Stimulated activated memory B cell treated with anti-CD40 and anti-IgM and Interleukin-4, amounts not matched to agents 10 μg/mL and 1 μg/mL and 100 μg/mL, for 72 hours (primary cell): ENCODE results near the gene DUSP5.

ENCODE experiments used
- ATAC-seq: fragments of 150-1000 bp; cut with Tn5 transposase; 2 replicates; pipeline ENCODE4 v1.10.0; 2021
- H3K27ac Mint-ChIP-seq: one replicate; pipeline ENCODE4 v1.8.0; 2022; ENCODE audit warnings: mild to moderate bottlenecking, mixed read lengths
- H3K27me3 Mint-ChIP-seq: one replicate; pipeline ENCODE4 v1.8.0; 2022; ENCODE audit warnings: mixed read lengths
- H3K36me3 Mint-ChIP-seq: one replicate; pipeline ENCODE4 v1.8.0; 2022; ENCODE audit warnings: mixed read lengths
- H3K4me1 Mint-ChIP-seq: one replicate; pipeline ENCODE4 v1.8.0; 2022; ENCODE audit warnings: mixed read lengths
- H3K4me3 Mint-ChIP-seq: one replicate; pipeline ENCODE4 v1.8.0; 2022; ENCODE audit warnings: mild to moderate bottlenecking, moderate library complexity, mixed read lengths
- H3K9me3 Mint-ChIP-seq: one replicate; pipeline ENCODE4 v1.8.0; 2022; ENCODE audit warnings: mixed read lengths

The DUSP5 gene

DNA sequence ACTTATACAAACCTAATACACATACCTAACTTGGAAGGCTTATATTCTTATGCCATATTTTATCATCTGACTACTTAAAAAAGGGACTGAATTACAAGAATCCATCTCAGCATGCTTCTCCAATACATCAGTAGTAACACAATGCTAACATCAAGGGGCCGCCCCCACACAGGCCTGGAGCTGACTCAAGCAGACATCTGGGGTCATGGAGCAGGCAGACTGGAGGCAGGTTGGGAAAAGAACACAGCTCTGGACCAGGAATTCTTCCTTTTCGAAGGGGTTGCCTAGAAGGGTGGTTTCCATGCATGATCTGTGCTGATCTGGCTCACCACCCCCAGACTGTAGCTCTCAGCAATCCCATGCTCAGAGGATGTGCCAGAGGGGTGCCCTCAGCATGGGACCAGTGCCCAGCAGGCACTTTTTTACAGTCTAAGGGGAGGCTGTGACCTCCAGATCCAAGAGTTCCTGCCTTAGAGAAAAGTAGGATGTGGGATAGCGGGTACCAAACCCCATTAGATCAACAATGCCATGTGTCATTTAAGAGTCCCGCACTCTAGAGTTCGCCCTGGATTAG, 26.1 kb upstream of the DUSP5 start:
- Mint-ChIP-seq H3K4me3 (no peak overlapping the region), H3K27me3 (no peaks in the 10 kb centered on the region), H3K36me3 (peaks cover 7% of the 10 kb centered on the region), H3K9me3 (peaks cover 3% of the 10 kb centered on the region), H3K27ac (no peak overlapping the region), H3K4me1 (no peaks in the 10 kb centered on the region)
- no peak for ATAC-seq

DNA sequence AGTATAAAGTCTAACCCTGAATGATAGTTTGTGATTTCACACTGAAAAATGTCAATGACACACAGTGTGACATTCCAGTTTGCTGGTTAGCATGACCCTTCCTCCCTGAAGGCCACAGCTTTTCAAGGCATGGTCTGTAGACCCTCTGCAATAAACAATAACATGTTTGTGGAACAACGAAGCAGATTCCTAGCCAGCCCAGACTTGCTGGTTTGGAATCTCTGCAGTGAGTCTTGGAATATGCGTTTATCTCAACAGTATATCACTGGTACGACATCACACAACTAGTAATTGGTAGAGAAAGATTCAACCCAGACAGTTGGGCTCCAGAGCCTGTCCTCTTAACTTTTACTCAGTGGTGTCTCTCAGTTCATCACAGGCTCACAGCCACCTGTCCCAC, 23.7 kb upstream of the DUSP5 start:
- H3K27ac Mint-ChIP-seq, result no peak overlapping the region
- no peaks in the 10 kb centered on the region for H3K4me1 Mint-ChIP-seq
- peaks cover 7% of the 10 kb centered on the region for H3K36me3 Mint-ChIP-seq
- no peak for ATAC-seq
- no peak overlapping the region for H3K4me3 Mint-ChIP-seq
- no peaks in the 10 kb centered on the region for H3K27me3 Mint-ChIP-seq
- H3K9me3 Mint-ChIP-seq, result peaks cover 3% of the 10 kb centered on the region

DNA sequence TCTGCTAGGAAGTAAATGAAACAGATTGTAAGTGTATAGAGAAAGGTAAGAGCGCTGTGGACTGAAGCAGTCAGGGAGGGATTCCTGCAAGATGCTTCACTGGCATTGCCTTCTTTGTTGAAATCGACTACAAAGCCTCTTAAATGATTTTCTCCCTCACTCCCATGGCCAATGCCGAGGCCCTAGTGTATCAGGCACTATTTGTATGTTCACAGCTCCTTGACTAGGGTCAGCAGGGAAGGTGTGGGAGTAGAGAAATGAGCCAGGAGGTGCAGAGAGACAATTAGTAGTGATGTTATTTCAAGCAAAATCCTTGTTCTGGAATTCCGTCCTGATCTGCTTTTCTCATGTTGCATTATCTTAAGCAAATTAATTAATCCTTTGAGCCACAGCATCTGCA, 22.9 kb upstream of the DUSP5 start:
- no peak overlapping the region for H3K4me3 Mint-ChIP-seq
- H3K9me3 Mint-ChIP-seq, result peaks cover 3% of the 10 kb centered on the region
- no peaks in the 10 kb centered on the region for H3K4me1 Mint-ChIP-seq
- H3K36me3 Mint-ChIP-seq, result peaks cover 5% of the 10 kb centered on the region
- ATAC-seq, result no peak
- no peak overlapping the region for H3K27ac Mint-ChIP-seq
- no peaks in the 10 kb centered on the region for H3K27me3 Mint-ChIP-seq

DNA sequence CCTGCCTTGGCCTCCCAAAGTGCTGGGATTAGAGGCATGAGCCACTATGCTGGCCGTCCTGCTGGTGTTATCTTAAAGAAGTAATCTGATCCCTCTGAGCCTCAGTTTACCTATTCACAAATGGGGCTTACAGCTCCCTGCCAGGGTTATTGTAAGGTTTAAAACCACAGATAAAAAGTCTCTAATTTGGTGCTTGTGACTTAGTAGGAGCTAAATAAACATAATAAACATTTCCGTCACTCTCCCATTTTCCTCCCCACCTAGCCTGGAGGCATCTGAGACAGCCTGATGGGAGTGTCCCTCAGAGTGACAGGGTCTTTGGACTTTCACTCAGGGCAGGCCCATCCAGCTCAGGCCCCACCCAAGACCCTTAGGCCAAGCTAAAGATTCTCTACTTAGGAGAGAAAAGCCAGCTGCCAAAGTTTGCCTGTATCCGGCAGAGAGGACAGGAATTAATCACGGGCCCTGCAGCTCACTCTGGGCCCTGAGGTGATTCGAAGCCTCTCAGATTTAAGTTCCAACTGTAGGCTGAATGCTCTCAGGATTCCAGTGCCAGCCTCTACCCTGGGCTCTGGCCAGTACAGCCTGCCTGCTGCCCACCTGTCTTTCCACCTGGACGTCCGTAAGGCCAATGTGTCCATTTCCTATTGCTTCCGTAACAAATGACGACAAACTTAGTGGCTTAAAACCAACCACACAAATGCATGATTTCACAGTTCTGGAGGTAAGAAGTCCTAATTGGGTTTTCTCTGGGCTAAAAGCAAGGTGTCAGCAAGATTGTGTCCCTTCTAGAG, 21.8 kb upstream of the DUSP5 start:
- Mint-ChIP-seq H3K4me1 (no peaks in the 10 kb centered on the region), H3K9me3 (no peaks in the 10 kb centered on the region), H3K27me3 (no peaks in the 10 kb centered on the region), H3K4me3 (no peak overlapping the region), H3K36me3 (no peaks in the 10 kb centered on the region), H3K27ac (no peak overlapping the region)
- no peak for ATAC-seq

DNA sequence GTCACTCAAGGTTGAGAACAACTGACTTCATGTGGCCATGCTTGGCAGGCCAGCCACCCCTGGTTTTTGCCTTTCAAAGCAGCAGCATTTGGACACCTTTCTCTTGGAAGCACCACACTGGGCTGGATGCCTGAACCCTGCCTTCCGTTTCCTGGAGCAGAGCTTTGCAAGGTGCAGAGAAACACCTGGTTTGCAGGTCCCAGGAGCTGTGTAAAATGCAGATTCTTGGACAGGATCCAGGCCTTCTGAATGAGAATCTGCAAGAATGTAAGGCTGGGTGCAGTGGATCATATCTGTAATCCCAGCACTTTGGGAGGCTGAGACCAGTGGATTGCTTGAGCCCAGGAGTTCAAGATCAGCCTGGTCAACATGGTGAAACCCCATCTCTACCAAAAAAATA, 18.0 kb upstream of the DUSP5 start:
- no peak for ATAC-seq
- Mint-ChIP-seq H3K9me3 (no peaks in the 10 kb centered on the region), H3K36me3 (no peaks in the 10 kb centered on the region), H3K27ac (no peak overlapping the region), H3K4me1 (no peaks in the 10 kb centered on the region), H3K4me3 (no peak overlapping the region), H3K27me3 (no peaks in the 10 kb centered on the region)

DNA sequence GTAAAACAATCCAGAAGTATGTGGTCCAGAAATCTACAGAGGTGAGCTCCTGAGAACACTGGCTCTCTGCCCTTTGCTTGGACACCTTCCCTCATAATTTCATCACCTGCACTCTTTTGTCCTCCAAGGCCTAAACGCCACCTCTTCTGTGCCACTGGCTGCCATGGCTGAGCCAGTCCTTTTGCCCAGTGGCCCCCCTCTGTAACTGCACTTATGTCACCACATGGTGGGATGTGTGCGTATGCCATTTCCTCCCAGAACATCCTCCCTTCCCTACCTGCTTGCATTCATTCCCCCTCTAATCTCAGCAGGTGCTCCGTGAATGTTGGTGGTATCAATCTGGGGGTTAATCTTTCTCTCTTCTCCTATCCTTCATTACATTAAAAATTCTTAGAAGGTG, 17.3 kb upstream of the DUSP5 start:
- Mint-ChIP-seq H3K4me1 (no peaks in the 10 kb centered on the region), H3K9me3 (no peaks in the 10 kb centered on the region), H3K4me3 (no peak overlapping the region), H3K36me3 (no peaks in the 10 kb centered on the region), H3K27me3 (no peaks in the 10 kb centered on the region), H3K27ac (no peak overlapping the region)
- ATAC-seq, result no peak

DNA sequence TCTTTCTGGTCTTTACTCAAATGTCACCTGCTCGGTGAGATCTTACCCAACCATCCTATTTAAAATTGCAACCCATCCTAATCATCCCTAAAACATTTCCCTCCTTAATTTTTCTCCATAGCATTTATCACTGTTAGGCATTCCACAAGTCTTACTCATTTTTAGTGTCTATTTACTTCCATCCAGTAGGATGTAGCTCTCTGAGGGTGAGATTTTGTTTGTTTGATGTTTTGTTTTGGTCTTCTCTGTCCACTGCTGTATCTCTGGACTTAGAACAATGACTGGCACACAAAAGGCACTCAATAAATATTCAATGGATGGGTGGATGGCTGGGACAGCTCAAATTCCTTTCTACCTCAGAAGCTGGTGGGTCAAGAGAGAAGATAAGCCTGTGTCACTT, 15.8 kb upstream of the DUSP5 start:
- H3K27me3 Mint-ChIP-seq, result peaks cover 6% of the 10 kb centered on the region
- H3K36me3 Mint-ChIP-seq, result no peaks in the 10 kb centered on the region
- no peak overlapping the region for H3K27ac Mint-ChIP-seq
- H3K9me3 Mint-ChIP-seq, result no peaks in the 10 kb centered on the region
- ATAC-seq, result no peak
- no peak overlapping the region for H3K4me3 Mint-ChIP-seq
- H3K4me1 Mint-ChIP-seq, result peaks cover under 1% of the 10 kb centered on the region

DNA sequence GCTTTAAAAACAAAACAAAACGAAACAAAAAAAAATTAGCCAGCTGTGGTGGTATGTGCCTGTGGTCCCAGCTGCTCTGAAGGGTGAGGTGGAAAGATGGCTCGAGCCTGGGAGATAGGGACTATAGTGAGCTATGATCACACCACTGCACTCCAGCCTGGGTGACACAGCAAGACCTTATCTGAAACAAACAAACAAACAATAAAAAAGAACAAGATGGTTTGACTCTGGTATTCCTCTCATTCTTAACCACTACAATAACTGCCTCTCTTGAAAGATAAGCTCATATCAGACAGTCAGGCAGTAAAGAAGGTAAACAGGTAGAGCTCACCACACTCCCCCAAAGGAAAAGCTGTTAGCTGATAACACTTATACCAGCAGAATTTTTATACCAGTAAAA, 14.1 kb upstream of the DUSP5 start:
- H3K4me1 Mint-ChIP-seq, result peaks cover 12% of the 10 kb centered on the region
- H3K27me3 Mint-ChIP-seq, result peaks cover 16% of the 10 kb centered on the region
- ATAC-seq, result no peak
- H3K4me3 Mint-ChIP-seq, result no peak overlapping the region
- no peaks in the 10 kb centered on the region for H3K36me3 Mint-ChIP-seq
- no peak overlapping the region for H3K27ac Mint-ChIP-seq
- no peaks in the 10 kb centered on the region for H3K9me3 Mint-ChIP-seq

DNA sequence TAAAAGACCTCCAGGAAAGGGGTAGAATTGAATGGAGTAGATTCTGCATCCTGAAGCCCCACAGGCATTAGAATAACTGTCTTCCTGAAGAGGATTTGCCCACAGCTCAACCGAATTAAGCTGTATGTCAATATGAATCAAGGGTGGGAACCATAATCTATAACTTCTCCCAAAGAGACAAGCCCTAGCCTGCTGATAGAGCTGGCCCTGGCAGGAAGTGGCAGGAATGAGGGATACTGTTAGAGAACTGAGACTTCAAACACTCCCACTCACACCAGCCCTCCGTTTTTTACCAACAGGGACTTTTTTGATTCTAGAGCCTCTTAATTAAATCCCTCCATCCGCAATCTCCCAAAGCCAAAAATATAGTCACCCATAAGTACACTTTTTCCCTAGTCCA, 12.2 kb upstream of the DUSP5 start:
- H3K36me3 Mint-ChIP-seq, result no peaks in the 10 kb centered on the region
- no peak for ATAC-seq
- no peak overlapping the region for H3K4me3 Mint-ChIP-seq
- H3K4me1 Mint-ChIP-seq, result peaks cover 24% of the 10 kb centered on the region
- H3K9me3 Mint-ChIP-seq, result no peaks in the 10 kb centered on the region
- H3K27me3 Mint-ChIP-seq, result peaks cover 32% of the 10 kb centered on the region
- H3K27ac Mint-ChIP-seq, result no peak overlapping the region

DNA sequence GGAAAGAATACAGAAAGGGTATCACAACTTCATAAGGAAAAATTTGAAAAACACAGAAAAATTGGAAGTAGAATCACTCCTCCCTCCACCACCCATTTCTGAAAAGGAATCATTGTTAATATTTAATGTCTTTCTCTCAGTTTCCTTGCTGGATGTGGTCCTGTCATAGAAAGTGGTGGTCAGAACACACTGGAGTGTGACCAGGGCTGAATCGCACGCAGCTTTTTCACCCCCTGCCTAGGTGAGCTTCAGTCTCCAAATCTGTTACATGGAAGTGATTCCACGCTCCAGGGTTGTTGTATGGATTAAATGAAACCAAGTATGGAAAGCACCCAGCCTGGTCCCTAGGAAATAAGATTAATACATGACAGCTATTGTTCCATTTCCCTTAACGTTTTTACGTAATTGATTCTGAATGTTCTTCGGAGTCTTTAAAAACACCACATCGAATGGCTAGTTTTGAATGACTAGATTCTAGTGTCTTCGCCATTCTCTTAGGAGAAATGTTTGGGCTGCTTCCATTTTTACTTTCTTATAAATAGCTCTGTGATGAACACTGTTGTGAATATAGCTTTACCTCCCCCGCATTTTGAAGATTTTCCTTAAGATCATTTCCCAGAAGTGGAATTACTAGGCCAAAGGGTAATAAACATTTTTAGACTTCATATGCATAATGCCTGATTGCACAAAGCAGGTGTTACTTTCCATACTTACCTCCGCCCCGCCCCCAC, 10.9 kb upstream of the DUSP5 start:
- Mint-ChIP-seq H3K4me3 (no peak overlapping the region), H3K4me1 (peaks cover 24% of the 10 kb centered on the region), H3K27ac (no peak overlapping the region), H3K36me3 (no peaks in the 10 kb centered on the region), H3K27me3 (peaks cover 34% of the 10 kb centered on the region), H3K9me3 (no peaks in the 10 kb centered on the region)
- ATAC-seq, result no peak

DNA sequence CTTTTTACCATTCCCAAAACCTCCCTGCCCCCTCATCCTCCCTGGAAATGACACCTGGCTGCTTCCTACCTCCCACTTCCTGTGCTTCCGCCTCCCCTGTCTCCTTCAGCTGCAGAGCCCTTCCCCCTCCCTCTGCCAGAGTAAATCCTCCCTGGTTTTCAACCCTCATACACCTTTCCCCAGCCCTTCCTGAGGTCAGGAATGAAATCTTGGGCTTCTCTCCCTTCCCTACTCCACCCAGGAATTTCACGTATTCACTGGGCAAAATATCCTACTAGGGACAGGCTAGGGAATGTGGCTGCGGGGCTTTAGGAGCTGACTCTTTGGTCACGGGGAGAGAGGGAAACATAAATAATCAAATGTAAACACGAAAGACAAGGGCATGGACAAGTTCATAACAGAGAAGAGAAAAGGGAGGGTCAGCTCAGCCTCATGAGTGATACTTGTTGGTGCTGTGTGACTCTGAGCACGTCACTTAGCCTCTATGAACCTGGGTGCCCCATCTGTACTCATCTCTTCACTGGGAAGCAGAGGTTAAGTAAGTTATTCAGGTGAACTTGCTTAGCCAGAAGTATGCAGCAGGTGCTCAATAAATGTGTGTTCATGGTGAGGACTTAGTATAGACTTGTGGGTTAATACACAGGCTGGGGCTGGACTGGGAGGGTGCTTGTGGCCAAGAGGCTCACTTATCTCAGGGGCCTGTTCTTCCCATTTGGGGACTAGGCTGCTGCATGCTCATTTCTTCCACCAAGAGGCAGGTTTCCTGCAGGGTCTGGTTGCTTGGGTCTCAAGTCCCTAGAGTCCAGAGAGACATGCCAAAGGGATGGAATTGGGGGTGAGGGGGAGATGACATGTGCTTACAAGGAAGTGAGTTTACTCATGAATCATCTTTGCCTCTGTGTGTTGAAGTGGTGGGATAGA, 10.0 kb upstream of the DUSP5 start:
- H3K9me3 Mint-ChIP-seq, result no peaks in the 10 kb centered on the region
- no peak for ATAC-seq
- H3K36me3 Mint-ChIP-seq, result no peaks in the 10 kb centered on the region
- peaks cover 29% of the 10 kb centered on the region for H3K4me1 Mint-ChIP-seq
- peaks cover 34% of the 10 kb centered on the region for H3K27me3 Mint-ChIP-seq
- no peak overlapping the region for H3K27ac Mint-ChIP-seq
- no peak overlapping the region for H3K4me3 Mint-ChIP-seq

DNA sequence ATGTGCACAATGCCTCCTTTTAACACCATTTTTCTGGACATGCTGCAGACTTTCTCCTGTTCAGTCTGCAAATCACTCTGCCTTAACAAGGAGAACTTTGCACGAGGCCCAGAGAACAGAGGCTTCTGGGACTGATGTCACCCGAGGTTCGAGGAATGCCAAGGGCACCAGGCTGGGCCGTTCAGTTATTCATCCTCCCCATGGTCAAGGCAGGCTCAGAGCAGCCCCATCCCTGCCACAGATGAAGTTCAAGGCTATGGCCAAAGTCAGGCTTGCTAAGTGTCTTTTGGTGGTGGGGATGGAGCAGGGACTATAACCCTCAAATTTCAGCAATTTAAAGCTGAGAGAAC, 9.4 kb upstream of the DUSP5 start:
- no peak for ATAC-seq
- H3K4me1 Mint-ChIP-seq, result peaks cover 31% of the 10 kb centered on the region
- no peaks in the 10 kb centered on the region for H3K9me3 Mint-ChIP-seq
- H3K4me3 Mint-ChIP-seq, result no peak overlapping the region
- no peak overlapping the region for H3K27ac Mint-ChIP-seq
- H3K36me3 Mint-ChIP-seq, result no peaks in the 10 kb centered on the region
- peaks cover 34% of the 10 kb centered on the region for H3K27me3 Mint-ChIP-seq

DNA sequence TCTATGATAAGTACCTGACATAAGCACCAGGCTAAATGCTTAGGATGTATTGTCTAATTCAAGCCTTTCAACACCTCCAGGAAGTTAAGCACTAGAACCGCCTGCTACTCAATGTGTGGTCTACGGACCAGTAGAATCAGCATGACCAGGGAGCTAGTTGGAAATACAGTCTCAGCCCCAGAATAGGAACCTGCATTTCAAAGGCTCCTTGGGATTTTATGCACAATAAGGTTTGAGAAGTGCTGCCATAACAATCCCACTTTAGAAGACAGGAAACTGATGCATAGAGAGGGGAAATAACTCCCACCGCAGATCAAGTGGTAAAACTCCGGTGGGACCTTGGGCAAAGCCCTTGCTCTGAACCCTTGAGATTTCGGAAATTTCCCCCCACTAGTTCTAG, 8.8 kb upstream of the DUSP5 start:
- Mint-ChIP-seq H3K36me3 (peaks cover 3% of the 10 kb centered on the region), H3K27me3 (peaks cover 34% of the 10 kb centered on the region), H3K9me3 (no peaks in the 10 kb centered on the region), H3K4me1 (peaks cover 31% of the 10 kb centered on the region), H3K27ac (no peak overlapping the region), H3K4me3 (no peak overlapping the region)
- no peak for ATAC-seq

DNA sequence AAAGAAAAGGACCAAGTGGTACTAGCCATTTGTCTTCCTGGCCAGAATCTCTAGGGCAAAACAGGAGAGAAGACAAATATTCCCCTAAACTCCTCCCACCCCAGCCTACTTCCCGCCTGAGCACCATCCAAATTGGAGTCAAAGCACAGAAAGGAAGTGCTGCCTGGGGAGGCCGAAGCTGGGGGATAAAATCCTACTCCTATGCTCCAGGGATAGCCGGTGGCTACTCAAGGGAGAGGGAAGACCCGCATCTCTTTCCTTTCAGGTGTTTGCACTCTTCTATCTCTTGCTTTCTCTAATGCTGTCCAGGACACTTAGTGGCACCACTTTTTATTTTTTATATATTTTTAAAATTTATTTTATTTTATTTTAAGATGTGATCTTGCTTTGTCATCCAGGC, 7.1 kb upstream of the DUSP5 start:
- H3K27ac Mint-ChIP-seq, result no peak overlapping the region
- no peak for ATAC-seq
- peaks cover 34% of the 10 kb centered on the region for H3K27me3 Mint-ChIP-seq
- H3K9me3 Mint-ChIP-seq, result no peaks in the 10 kb centered on the region
- peaks cover 32% of the 10 kb centered on the region for H3K4me1 Mint-ChIP-seq
- peaks cover 8% of the 10 kb centered on the region for H3K36me3 Mint-ChIP-seq
- H3K4me3 Mint-ChIP-seq, result no peak overlapping the region

DNA sequence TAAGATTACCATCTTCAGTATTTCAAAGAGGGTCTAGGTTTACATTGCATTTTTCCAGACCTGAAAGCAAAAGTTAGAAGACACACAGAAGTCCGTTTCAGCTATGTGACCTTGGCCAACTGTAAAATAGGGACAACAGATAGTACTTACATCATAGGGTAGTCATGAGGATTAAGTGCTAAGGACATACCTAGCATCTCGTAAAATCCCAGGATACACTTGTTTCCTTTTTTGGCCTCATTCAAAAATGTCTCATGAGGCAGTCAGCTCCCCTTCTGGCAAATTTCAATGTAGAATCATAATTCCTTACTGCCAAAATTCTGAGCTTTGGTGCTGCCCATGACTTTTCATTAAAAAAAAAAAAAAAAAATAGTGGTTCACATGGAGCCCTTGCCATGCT, 6.4 kb upstream of the DUSP5 start:
- Mint-ChIP-seq H3K27ac (no peak overlapping the region), H3K27me3 (peaks cover 34% of the 10 kb centered on the region), H3K4me1 (peaks cover 39% of the 10 kb centered on the region), H3K4me3 (no peak overlapping the region), H3K9me3 (no peaks in the 10 kb centered on the region), H3K36me3 (peaks cover 8% of the 10 kb centered on the region)
- ATAC-seq, result no peak
